HG03280 (cell line): ENCODE data around the gene PHACTR3.

Source experiments
- ATAC-seq: cut with Tn5 transposase; IDR thresholded peaks from one replicate; pipeline ENCODE4 v1.9.1; 2021; ENCODE audit warnings: mild to moderate bottlenecking, moderate library complexity; ENCODE audit not compliant: unreplicated experiment

The PHACTR3 gene

DNA sequence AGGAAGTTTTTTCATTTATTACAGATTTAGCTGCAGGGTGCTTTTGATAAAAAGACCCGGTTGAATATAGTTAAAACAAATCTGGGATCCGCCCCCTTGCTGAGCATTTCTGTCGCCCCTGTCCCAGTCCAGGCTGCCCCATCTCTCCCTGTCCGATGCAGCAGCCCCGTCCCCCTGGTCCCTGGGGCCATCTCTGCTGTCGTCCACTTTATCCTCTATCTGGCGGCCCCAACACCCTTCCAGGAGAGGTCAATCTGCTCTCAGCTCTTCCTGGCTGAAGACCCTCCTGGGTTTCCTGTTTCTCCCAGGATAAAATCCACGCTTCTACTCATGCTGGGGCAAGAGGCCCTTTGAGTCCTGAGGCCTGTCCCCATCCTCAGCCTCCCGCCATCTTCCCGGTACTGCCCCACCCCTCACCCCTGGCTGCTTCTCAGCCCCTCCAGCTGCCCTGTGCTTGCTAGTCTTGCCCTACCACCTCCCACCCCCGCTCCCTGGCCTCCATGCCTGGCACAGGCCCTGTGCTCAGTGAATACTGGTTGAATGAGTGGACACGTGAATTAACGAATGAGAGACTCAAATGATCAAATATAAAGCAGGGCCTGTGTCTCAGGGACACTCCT, 16.0 kb upstream of the PHACTR3 start:
- ATAC-seq = no peak

DNA sequence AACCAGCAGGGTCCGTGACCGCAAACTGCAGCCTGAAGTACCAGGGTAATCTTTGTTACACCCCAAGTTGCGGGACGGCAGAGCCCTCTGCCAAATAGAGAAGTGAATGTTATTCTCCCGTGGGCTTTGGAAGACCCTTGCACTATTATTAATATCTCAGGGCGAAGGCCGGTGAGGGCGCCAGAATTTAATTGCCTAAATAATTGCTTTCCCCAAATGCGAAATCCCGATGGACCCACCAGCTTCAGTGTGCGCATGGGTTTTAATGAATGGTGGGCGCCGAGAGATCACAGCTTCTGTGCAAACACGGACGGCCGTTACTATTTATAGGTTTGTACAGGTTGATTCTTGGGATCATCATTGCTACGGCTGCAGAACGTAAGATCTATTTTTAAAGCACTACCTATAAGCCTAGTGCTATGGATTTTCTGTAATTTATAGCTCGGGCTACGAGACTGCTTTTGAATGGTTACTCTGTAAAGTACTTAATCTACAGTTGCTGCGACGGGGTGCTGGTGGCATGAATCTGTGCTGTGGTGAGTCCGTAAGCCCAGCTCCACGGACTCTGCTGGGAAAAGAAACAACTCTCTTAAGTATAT, 15.2 kb upstream of the PHACTR3 start:
- no peak for ATAC-seq

DNA sequence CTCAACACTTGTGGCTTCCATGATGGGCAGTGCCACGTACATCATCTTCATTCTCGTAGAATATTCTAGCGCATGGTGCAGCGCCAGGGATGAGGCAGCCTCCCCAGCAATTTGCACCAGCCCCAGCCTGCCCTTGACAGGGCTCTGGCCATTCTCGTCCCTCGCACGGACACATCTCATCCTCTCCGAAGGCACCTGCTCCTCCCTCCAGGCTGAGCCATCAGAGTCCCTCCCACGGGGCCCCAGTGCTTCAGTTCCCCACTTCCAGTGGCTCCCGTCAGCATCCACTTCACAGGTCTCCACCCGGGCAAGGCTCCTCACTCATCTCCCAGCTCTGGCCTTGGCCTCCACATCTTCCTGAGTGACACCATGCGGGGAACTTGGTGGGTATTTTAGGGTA, 13.3 kb upstream of the PHACTR3 start:
- no peak for ATAC-seq

DNA sequence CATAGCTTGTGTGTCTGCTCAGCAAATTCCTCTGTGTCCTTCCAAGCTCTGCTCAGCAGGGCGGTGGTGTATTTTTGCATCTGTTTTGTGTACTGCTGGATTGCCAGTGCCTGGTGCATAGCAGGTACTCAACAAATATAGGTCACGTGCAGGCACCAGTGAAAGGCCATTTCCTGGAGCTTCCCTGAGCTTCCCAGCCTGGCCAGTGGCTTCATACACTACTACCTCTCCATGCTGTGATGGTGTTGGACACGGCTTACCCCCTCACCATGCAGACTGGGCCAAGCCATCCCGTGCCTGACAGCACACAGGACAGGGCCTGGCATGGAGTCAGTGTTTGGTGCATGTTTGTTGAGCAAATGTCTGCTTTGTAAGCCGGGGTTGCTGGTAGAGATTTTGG, 7.7 kb upstream of the PHACTR3 start:
- no peak for ATAC-seq

DNA sequence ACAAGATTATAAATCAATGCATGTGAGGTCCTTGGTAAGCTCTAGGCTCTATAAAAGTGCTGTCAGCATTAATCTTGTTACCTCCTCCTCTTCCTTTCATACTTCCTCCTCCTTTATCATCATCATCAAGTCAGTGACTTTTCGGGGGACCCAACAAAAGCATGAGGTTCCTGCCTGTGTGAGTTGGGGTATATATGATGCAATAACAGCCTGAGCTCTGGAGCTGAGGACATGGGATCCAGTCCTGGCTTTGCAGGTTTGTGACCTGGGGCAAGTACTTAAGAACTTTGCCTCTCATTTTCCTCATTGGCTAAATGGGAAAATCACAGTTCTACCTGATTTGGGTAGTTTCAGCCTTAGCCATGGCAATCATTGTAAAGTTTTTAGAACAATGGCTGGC, 7.1 kb upstream of the PHACTR3 start:
- no peak for ATAC-seq

DNA sequence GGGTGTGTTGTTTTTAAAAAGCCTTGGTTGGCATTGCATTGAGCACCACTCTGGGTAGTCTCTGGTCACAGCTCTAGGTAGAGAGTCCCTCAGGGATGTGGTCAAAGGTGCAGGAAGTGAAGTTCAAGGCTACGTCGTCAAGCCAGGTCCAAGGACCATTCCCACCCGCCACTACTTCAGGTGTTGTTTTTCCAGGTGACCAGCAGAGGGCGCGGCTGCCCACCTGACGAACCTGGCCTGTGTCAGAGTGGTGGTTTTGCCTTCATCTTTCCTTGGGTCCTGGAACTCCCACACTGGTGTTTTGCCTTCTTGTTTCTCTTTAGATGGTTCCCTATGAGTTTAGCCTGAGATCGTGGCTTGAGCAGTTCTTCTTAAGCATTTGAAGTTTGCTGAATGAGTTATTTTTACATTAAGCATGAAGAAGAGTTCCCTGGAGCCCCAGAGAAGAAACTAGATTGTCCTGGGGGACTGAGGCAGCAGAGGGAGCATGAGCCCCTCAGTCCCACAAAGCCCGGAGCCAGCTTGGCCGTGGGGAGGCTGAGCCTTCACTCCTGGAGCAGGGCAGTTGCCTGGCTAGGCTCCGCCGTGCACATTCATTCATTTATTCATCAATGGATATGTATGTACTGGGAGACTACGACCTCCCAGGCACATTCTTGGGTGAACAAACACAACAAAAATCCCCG, 5.6 kb upstream of the PHACTR3 start:
- no peak for ATAC-seq

DNA sequence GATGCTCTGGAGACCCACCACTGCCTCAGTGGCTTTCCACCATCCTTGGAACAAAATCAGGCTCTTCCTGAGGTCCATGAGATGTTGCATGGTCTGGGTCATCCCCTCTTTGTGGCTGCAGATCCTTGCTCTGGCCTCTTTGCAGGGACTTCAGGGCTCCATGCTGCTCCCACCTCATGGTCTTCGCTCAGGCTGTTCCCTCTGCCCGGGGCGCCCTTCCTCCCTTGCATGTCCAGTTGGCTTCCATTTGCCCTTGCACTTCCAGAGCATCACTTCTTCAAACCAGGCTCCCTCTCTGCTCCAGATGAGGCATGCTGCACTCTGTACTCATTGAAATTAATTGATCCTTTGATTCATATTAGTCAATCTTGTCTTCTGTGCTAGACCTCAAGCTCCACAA, 4.4 kb upstream of the PHACTR3 start:
- ATAC-seq = no peak

DNA sequence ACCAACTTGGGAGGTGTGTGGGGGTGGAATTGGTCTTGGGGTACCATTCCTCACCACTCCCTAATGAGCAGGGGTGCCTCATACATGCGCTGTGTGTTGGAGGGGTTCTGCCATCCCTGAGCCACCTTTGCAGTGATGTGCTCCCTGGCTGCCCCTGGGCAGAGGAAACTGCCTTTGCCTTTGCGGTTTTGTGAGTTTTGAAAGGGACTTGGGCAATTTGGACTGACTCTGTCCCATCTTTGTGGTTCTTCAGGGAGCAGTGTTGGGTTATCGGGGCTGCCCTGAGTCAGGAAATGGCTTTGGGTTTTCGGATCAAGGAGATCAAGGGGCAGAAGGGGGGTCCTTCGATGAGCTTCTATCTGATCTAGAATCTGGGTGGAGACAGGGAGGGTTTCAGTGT, 3.9 kb upstream of the PHACTR3 start:
- ATAC-seq = no peak

DNA sequence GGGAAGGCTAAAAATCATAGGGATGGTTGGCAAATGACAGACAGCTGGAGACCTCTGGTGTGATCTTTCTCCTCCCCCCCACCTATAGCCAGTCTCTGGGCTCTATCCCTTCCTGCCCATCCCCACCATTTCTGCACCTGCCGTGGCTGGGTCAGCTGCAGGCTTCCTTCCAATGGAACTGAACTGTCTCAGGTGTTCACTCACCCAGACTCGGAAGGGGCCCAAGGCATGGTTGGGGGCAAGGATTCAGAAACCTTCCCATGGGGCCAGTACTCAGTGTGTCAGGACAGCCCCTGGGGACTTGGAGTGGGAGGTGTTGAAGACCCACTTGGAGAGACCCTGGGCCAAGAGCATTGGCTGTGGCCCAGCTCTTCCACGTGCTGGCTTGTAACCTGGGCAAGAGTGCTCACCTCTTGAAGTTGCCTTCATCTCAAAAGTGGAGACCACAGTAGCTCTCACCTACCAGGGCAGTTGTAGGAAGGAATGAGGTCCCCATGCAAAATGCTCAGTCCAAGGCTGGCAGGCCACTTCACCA, 1.7 kb upstream of the PHACTR3 start:
- ATAC-seq = no peak

DNA sequence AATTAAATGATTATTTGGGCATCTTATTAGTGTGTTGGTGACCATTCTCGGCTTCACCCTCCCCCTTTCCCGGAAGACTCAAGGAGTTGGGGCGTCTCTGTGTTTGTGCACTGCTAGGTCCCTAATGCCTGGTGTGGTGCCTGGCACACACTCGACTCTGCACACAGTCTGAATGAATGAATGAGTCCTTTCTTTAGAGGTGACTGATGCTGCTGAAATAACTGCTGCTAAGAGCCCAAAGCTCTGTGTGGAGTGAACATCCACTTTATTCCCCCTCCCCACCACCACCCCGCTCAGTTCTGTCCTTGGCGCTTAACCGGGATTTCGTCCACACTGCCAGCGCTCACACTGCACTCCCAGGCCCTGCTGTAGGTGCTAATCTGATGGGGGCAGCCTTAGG, 1.2 kb upstream of the PHACTR3 start:
- no peak for ATAC-seq

DNA sequence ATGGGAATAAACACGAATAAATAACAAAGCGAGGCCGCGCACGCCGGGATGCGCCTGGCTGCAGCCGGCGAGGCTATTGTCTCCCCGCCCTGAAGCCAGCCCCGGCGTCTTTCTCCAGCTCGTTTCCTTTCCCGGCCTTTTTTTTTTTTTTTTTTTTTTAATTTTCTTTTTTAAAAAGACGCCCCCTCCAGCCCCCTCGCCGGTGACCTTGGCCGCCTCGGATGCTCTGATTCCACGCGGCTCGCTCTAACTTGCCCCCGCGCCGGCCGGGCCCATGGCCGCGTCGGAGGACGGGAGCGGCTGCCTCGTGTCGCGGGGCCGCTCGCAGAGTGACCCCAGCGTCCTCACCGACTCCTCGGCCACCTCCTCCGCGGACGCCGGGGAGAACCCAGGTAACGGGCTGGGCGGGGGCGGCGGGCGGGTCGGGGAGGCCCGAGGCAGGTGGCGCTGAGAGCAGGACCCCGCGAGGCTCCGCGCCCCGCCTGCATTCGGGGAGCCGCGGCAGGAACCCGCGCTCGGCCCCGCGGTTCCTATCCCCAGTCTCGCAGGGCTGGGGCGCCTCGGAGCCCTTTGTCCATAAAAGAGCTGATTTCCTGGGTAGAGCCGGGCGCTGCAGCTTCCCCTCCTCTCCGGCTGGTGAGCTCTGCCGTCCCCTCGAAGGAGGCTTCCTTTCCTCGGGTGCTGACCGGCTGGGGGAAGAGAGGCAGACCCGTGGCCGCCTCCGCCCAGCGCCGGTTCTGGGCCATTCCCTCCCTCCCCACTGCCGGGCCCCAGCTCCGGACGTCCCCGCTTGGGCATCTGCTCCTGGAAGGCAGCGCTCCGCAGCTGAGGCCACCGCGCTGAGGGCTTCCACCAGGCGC, 631 bp downstream of the PHACTR3 start:
- no peak for ATAC-seq

DNA sequence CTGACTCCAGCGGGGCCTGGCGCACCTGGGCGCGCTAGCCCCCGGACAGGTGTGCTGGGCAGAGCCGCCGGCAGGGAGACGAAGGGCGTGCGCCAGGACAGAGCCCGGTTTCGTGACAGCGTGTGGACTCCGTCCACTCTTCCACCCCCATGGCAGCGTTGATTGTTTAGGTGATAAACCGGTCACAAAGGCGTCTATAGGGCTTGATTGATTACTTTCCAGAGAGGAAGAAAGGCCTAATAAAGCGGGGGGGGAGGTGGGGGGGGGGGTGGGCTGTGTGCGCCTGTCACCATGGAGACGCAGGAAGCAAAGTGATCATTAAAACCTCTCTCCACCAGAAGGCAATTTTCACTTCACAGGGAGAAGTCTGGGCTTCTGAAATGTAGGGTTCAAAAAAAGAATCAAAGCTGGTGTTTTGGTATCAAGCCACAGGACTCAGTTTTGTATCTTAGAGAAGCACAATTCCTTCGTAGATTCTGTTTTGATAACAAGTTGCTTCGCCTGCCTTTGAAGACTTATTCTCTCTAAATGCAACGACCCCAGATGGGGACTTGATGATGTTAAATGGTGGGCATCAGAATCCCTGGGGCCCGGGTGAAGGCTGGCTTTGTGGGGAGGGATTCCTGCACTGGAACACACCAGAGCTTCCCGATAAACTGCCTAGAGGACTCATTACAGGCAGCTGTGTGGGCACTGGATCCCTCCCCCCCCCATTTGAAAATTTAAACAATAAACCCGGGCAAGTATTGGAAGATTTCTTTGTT, 1.4 kb downstream of the PHACTR3 start:
- ATAC-seq = no peak

DNA sequence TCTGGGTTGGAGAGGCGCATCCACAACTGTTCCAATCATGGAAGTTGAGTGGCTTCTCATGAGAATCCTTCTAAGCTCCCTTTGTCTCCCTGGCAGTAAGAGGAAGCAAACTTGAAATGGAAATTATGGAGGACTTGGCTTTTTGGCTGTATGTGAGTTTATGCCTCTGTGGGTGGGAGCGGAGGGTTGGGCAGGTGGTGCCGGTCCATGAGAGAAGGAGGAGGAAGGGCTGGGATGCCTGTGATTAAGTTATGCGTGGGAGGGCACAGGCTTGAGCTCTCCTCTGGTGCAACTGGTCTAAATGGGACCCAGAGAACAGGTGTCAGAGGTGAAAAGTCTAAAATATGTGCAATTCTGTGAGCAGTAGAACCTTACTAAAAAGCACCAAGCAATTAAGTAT, 2.2 kb downstream of the PHACTR3 start:
- no peak for ATAC-seq

DNA sequence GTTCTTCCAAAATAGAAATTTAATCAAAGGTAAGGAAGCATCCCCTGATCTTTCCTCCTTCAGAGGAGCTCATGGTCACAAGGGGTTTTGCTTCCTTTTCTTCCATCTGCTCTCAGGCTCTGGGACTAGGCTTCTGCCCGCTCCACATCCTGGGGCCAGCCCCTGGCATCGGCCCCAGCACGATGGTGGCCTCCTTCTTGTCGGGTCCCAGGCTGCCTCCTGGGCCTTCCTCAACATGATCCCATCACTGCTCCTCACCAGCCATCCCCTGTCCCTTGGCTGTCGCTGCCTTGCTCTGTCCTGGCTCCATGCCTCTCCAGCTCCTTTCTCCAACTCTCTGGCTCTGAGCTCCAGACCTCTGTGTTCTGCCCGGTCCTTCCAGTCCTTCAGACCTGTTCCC, 4.1 kb downstream of the PHACTR3 start:
- no peak for ATAC-seq

DNA sequence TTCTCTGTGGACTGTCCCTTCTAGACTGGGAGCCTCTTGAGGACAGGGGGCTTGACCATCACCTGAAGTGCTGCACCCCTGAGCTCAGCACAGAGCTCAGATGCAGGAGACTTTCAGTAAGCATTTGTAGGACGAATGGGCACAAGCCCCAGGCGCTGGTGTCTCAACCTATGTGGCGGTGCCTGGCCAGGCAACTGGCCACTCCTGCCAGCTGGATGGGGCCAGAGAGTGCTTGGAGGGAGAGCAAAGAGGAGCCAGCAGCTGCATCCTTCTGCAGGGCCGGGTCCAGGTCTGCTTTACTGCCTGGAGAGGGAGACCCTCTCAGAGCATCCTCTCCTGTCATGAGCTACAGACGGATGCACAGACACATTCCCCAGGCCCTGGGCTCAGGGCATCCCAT, 4.5 kb downstream of the PHACTR3 start:
- ATAC-seq = no peak

DNA sequence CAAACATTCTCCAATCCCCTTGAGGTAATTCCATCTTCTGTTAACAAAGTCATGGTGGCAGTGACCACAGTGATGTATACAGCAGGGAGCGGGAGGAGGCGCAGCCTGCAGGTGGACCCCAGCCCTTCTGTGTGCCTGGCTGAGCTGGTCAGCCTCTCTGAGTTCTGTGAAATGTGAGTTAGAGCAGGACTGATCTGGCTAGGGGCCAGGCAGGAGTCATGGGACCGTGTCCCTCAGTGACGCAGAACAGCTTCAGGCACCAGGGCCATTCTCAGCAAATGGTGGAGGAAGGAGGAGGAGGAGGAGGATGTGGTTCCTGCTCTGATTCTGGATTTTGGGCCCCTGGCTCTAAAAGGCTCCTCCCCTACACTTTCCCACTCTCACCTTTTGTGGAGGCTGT, 6.9 kb downstream of the PHACTR3 start:
- ATAC-seq = no peak

DNA sequence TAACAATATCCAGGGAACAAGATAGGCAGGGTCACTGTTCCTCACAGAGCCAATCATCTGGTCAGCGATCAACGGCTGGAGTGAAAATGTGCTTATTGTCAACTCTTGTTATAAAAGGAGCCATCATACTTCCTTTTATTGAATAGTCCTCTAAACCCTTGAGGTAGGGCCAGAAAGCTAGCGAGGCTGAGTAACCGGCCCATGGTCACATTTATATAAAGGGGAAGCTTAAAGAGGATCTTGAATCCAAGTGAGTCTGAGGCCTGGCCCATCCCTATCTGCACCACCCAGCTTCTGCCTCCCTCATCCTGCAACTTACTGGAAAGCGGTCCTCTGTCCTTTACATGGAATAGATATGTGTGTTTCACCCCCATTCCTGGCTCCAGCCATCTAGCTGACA, 9.5 kb downstream of the PHACTR3 start:
- no peak for ATAC-seq

DNA sequence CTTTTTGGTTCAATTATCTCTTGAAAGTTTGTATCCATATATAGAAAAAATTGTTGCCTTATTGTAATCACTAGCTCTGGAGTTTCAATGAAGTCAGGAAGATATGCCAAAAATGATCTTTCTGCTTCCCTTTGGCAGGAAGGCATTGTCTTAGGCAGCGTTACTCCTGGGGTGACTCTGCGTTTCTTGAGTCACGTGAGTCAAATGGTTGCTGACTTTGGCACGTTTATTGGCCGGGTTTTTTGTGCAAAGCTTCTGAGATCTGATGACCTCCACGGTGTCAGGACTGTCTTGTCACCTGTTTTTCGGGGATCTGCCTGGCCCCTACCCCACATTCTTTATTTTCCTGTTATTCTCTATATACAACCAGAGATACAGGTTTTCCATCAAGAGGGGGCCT, 10.4 kb downstream of the PHACTR3 start:
- no peak for ATAC-seq

DNA sequence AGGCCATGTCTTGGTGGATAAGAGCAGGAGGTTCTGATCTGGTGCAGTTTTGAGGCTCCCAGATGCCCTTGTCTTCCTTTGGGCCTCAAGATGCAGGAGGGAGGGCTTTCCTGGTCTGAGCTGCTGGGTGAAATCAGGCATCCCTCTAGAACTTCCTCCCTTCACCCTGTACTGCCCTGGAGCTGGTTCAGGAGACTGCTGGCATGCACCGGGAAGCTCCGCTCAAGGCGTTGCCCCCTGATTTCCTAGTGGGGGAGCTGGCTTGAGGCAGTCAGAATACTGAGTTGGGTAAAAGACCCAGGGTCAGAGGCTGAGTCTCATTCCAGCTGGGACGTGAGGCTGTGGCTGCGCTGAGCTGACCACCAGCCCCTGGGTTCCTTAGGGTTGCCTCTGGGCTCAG, 12.0 kb downstream of the PHACTR3 start:
- no peak for ATAC-seq

DNA sequence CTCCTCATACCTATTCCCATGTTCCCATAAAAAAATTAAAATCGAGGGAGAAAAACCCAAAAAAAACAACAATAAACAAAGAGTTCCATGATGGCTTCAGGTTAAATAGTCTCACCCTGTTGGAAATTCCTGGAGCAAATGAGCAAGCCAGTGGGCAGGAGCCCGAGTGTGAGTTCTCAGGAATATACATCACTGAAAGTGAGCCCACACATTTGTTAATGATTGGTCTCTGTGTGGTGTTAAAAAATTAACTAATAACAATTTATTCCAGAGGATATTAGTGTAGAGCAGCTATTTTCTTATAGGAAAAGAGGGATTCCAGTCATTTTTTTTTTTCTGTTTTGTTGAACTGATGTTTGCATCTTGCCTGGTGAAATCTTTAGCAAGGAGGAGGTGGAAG, 12.9 kb downstream of the PHACTR3 start:
- no peak for ATAC-seq

DNA sequence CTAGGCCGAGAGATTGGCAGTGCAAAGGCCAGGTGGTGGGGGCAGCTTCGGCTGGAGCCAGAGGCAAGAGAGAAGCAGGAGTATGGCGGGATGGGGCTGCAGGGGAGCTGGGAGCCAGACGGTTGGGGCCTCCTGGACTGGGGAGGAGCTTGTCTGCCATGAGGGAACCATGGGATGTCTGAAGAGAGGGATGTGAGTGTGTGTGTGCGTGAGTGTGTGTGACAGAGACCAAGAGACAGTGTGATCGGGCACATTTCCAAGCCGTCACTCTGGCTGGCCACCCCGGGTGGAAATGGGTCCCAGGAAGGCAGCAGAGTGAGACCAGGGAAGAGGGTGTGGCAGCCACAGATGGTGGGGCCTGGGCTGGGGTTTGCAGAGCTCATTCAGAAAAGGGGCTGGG, 13.8 kb downstream of the PHACTR3 start:
- ATAC-seq = no peak
